Heart left ventricle (tissue), 16 donors: ENCODE results near the gene RASSF1. TPM values are rescaled to one million over a fixed set of nuclear protein-coding genes. Genes with fewer than 3 reads are reported as not detected.

Experiments used
- ATAC-seq, 4 donors: fragments of 200-7000 bp; cut with Tn5 transposase; one replicate each; pipeline ENCODE4 v1.9.1; 2020 to 2022; ENCODE audit warnings: moderate library complexity in 4 of 4, mild to moderate bottlenecking in 3 of 4, moderate number of reproducible peaks in 1 of 4
- DNase-seq, 5 donors: peaks; one replicate each; pipeline ENCODE4 v3.0.0-alpha.2; 2020
- H3K27ac ChIP-seq, 12 donors: fragments of 200-600 bp; sonication (generic) in 4 of 12; one replicate each; pipeline versions ENCODE4 v1.5.0 to v1.8.0; 2016 to 2022; ENCODE audit warnings: mild to moderate bottlenecking in 2 of 12
- H3K27me3 ChIP-seq, 9 donors: fragments of 200-600 bp; sonication (generic) in 2 of 9; one replicate each; pipeline versions ENCODE4 v1.5.1 to v1.8.0; 2016 to 2022; ENCODE audit warnings: mild to moderate bottlenecking in 3 of 9
- H3K36me3 ChIP-seq, 9 donors: fragments of 200-600 bp; sonication (generic) in 2 of 9; one replicate each; pipeline versions ENCODE4 v1.5.0 to v1.8.0; 2018 to 2022; ENCODE audit warnings: mild to moderate bottlenecking in 2 of 9
- H3K4me1 ChIP-seq, 12 donors: fragments of 200-600 bp; sonication (generic) in 4 of 12; one replicate each; pipeline versions ENCODE4 v1.5.0 to v1.8.0; 2016 to 2022; ENCODE audit warnings: mild to moderate bottlenecking in 3 of 12
- H3K4me3 ChIP-seq, 12 donors: fragments of 200-600 bp; sonication (generic) in 4 of 12; one replicate each; pipeline versions ENCODE4 v1.5.0 to v1.8.0; 2017 to 2022; ENCODE audit warnings: mild to moderate bottlenecking in 9 of 12, moderate library complexity in 4 of 12
- H3K9me3 ChIP-seq, 12 donors: fragments of 200-600 bp; sonication (generic) in 4 of 12; one replicate each; pipeline versions ENCODE4 v1.5.0 to v1.8.0; 2016 to 2022; ENCODE audit warnings: mild to moderate bottlenecking in 1 of 12
- POLR2A ChIP-seq, 2 donors: fragments of 450-650 bp; IDR thresholded peaks; one replicate each; pipeline ENCODE4 v1.6.1; 2017; ENCODE audit warnings: antibody characterized with exemption in 2 of 2, mild to moderate bottlenecking in 2 of 2, moderate library complexity in 2 of 2
- WGBS, 4 donors: extraction: QIAGEN DNeasy Blood & Tissue Kit in 2 of 4; methylation state at CpG; one replicate each; pipeline versions ENCODE4 v1.1.5 to v1.1.7; 2013 to 2018; 5-methylcytosine and 5-hydroxymethylcytosine counted together
- intact Hi-C, 10 donors: fragments of 100-400 bp; cut with DNase I; formaldehyde crosslinking; loops; one replicate each; pipeline versions ENCODE4 v1.11.1 to v1.14.2; 2022
- polyA plus RNA-seq, 2 donors: library from polyadenylated mRNA; stranded (reverse); fragments of 200-250 nt; gene quantifications; one replicate each; pipeline ENCODE4 v1.2.3, GENCODE V29; 2013
- total RNA-seq, 9 donors: library from RNA; depleted of rRNA in 2 of 9; stranded (reverse); fragments of >200 nt in 2 of 9; fragmentation: NEBNext Ultra II Directional in 3 of 9; extraction: Animal tissue kit (Norgen Biotek cat#: 25700) in 3 of 9; gene quantifications; one replicate each; pipeline versions ENCODE4 v1.1.0 to v1.2.4, GENCODE V29; 2016 to 2023
- TF ChIP-seq, protein P1 (sequence below), 12 donors: fragments of 200-600 bp; sonication (generic) in 4 of 12; IDR thresholded peaks; one replicate each; pipeline versions ENCODE4 v1.5.0 to v1.8.0; 2018 to 2022; ENCODE audit warnings: antibody characterized with exemption in 12 of 12, mild to moderate bottlenecking in 5 of 12
- donor health status: ischemic (EF 13 %, LVEDD 7.1; RV severe dilation, severe dysfunction).
- donor health status: healthy with polysubstance abuse.
- donor health status: DM: no; HTN: yes; CAD: no.
- donor health status: DM: no; HTN: no; CAD: no.
- donor health status: ischemic (EF 25% LVEDD 6.9; RV normal size, moderate dysfunction).
- donor health status: ischemic (EF 25% LVEDD 5.7; RV mildly dilated, moderate dysfunction).
- donor health status: healthy.
- donor health status: DM: yes; HTN: yes; CAD: no.
- donor health status: ischemic (EF 35%, LVEDD 5.7; RV mildly dilated, moderate dysfunction).
- donor health status: nonischemic (EF 11% LVEDD 7.7; RV severe dilation, severe dysfunction).
- donor health status: DM: yes; HTN: yes; CAD: no.
- donor health status: PGD.
- donor health status: ischemic (EF 29% LVEDD 5.4; RV normal size, mild dysfunction).
- donor health status: nonischemic (EF 23%, LVEDD 6.1; RV moderate dilation, normal function).

Gene RASSF1
- total and polyA plus RNA-seq, 11 donors: 7.9 to 58.6 (median 14.2) TPM

GRCh38 chr3:50300681-50301254 lies 39.9 kb downstream of the RASSF1 start:
- H3K27ac ChIP-seq: peak overlapping the region; percentile 75 to 97 (median 94)
- WGBS, 4 donors: 79 to 90% (median 81%) methylated on average over 6 of the region's 6 CpGs
- H3K4me1 ChIP-seq: peaks cover 11 to 58% (median 43%) of the 10 kb centered on the region in 12 donors

GRCh38 chr3:50299929-50300680 lies 40.5 kb downstream of the RASSF1 start:
- 47 to 50% (median 50%) methylated on average over 12 of the region's 12 CpGs for whole genome bisulfite sequencing, 4 donors

More at GRCh38 chr3:50300681-50301254, 39.9 kb downstream of the RASSF1 start:
- H3K4me3 ChIP-seq: peak overlapping the region in 9 of 12 donors; percentile 56 to 81 (median 69)
- H3K27me3 ChIP-seq: no peaks in the 10 kb centered on the region
- intact Hi-C loops: loop anchor here in 2 of 10 donors (1.0 to 5.0 kb wide), 2 partner anchors 22 to 48 kb away; partner anchors contain the start of gene HYAL2 (in 1 of the 2)
- ATAC-seq: no peak
- no peak for TF ChIP-seq POLR2A (IDR thresholded peaks at IDR 0.05)
- TF ChIP-seq, protein P1, sequence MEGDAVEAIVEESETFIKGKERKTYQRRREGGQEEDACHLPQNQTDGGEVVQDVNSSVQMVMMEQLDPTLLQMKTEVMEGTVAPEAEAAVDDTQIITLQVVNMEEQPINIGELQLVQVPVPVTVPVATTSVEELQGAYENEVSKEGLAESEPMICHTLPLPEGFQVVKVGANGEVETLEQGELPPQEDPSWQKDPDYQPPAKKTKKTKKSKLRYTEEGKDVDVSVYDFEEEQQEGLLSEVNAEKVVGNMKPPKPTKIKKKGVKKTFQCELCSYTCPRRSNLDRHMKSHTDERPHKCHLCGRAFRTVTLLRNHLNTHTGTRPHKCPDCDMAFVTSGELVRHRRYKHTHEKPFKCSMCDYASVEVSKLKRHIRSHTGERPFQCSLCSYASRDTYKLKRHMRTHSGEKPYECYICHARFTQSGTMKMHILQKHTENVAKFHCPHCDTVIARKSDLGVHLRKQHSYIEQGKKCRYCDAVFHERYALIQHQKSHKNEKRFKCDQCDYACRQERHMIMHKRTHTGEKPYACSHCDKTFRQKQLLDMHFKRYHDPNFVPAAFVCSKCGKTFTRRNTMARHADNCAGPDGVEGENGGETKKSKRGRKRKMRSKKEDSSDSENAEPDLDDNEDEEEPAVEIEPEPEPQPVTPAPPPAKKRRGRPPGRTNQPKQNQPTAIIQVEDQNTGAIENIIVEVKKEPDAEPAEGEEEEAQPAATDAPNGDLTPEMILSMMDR (IDR thresholded peaks at IDR 0.05): no peak
- peaks cover 0 to 15% (median 0%) of the 10 kb centered on the region in 9 donors for H3K36me3 ChIP-seq
- DNase-seq: no peak
- no peaks in the 10 kb centered on the region for H3K9me3 ChIP-seq

DNA sequence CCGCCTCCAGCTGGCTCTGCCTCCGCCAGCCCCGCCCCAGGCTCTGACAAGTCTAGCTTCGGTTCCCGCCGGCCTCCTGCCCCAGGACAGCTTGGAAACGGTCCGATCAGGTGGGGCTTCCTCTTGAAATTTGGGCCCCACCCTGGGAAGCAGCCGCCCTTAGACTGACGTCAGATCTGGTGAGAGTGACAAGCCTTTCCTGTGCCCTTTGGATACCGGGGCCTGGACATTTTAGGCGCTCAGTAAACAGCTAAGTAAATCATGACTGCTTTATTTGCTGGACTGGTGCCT lies 41.1 kb downstream of the RASSF1 start:
- TF ChIP-seq, protein P1 (IDR thresholded peaks at IDR 0.05): no peak
- TF ChIP-seq POLR2A (IDR thresholded peaks at IDR 0.05): no peak
- H3K36me3 ChIP-seq: peaks cover 0 to 15% (median 0%) of the 10 kb centered on the region in 9 donors
- intact Hi-C loops: loop anchor here in 1 of 10 donors (10.0 kb wide), 1 partner anchor 365 kb away; no protein-coding TSS in a partner anchor
- peaks cover 11 to 58% (median 43%) of the 10 kb centered on the region in 12 donors for H3K4me1 ChIP-seq
- ATAC-seq: no peak
- WGBS, 4 donors: 0 to 1% (median 1%) methylated on average over 12 of the region's 12 CpGs
- H3K9me3 ChIP-seq: no peaks in the 10 kb centered on the region
- no peaks in the 10 kb centered on the region for H3K27me3 ChIP-seq
- H3K27ac ChIP-seq: peak overlapping the region; percentile 75 to 97 (median 94)
- DNase-seq: no peak
- H3K4me3 ChIP-seq: peak overlapping the region in 11 of 12 donors; percentile 27 to 81 (median 61)

More at GRCh38 chr3:50299929-50300680, 40.5 kb downstream of the RASSF1 start:
- Histone ChIP-seq H3K27ac (peak overlapping the region; percentile 75 to 97 (median 94)), H3K4me1 (peaks cover 11 to 58% (median 43%) of the 10 kb centered on the region in 12 donors), H3K4me3 (peak overlapping the region in 11 of 12 donors; percentile 27 to 81 (median 61)), H3K9me3 (no peaks in the 10 kb centered on the region), H3K27me3 (no peaks in the 10 kb centered on the region), H3K36me3 (peaks cover 0 to 15% (median 0%) of the 10 kb centered on the region in 9 donors)
- intact Hi-C loops: loop anchor here in 3 of 10 donors (1.0 to 10.0 kb wide), 3 partner anchors 22 to 365 kb away; partner anchors contain the start of gene HYAL2 (in 1 of the 3)
- DNase-seq (peak in 3 of 5 donors; percentile 31 to 68 (median 60)), ATAC-seq (no peak)
- no peak for TF ChIP-seq POLR2A (IDR thresholded peaks at IDR 0.05)
- TF ChIP-seq, protein P1 (IDR thresholded peaks at IDR 0.05): no peak
